Epithelial cell of proximal tubule (primary cell): Measurements from ENCODE around the gene FRS3. TPM values are rescaled to one million over a fixed set of nuclear protein-coding genes. Genes with fewer than 3 reads are reported as not detected.

Experiments used
- DNase-seq: peaks from one replicate; pipeline ENCODE4 v3.0.0-alpha.2; 2011; ENCODE audit warnings: low read depth
- H3K4me3 ChIP-seq: 2 replicates; pipeline ENCODE4 v1.5.1; 2011; ENCODE audit warnings: low read depth, mild to moderate bottlenecking, low read length
- total RNA-seq: library from RNA; depleted of rRNA; stranded (reverse); fragments of >200 nt; gene quantifications from 2 replicates; pipeline ENCODE4 v1.2.3, GENCODE V29; 2015
- TF ChIP-seq, protein P1 (sequence below): conservative IDR thresholded peaks from 2 replicates; pipeline ENCODE4 v1.5.1; 2012; ENCODE audit warnings: low read depth, mild to moderate bottlenecking, low read length

The FRS3 gene
- total RNA-seq, 1 donor from 2014 or later = 6.1 TPM

DNA sequence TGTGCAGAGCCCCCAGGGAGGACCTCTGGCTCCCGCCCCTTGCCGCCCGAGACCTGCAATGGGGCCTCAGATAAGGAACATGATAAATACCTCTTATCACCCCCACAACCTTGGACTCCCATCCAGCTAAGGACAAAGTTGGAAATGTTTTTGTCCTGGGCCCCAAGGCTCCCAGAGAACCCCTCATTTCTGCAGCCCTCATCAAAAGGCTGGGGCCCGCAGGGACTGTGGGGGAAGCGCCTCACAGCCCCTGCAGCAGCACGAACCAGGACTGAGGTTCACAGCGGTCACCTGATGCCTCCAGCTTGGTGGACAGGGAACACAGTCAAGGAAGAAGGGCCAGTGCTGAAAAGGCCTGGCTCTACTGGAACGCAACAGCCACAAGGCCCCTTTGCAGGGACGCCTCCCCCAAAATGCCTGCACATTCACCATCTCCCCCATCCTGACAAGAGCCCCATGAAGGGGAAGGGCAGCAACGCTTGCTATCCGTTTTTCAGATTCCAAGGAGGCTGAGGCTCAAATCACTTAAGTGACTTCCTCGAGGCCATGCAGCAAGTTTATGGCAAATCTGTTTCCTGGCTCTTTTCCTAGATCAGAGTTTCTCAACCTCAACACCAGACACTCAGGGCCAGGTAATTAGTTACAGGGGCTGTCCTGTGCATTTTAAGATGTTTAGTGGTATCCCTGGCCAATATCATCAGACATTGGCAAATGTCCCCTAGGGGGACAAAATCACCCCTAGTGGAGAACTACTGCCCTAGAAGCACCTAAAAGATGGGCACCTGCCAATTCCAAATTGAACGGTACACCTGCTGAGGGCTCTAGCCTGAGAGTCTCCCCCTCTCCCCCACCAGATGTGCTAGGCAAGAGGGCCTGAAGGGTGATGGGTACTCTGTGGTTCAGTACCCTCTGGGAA, 54.9 kb downstream of the FRS3 start:
- TF ChIP-seq, protein P1, sequence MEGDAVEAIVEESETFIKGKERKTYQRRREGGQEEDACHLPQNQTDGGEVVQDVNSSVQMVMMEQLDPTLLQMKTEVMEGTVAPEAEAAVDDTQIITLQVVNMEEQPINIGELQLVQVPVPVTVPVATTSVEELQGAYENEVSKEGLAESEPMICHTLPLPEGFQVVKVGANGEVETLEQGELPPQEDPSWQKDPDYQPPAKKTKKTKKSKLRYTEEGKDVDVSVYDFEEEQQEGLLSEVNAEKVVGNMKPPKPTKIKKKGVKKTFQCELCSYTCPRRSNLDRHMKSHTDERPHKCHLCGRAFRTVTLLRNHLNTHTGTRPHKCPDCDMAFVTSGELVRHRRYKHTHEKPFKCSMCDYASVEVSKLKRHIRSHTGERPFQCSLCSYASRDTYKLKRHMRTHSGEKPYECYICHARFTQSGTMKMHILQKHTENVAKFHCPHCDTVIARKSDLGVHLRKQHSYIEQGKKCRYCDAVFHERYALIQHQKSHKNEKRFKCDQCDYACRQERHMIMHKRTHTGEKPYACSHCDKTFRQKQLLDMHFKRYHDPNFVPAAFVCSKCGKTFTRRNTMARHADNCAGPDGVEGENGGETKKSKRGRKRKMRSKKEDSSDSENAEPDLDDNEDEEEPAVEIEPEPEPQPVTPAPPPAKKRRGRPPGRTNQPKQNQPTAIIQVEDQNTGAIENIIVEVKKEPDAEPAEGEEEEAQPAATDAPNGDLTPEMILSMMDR = peak; percentile 17
- H3K4me3 ChIP-seq = no peak overlapping the region
- DNase-seq = no peak

DNA sequence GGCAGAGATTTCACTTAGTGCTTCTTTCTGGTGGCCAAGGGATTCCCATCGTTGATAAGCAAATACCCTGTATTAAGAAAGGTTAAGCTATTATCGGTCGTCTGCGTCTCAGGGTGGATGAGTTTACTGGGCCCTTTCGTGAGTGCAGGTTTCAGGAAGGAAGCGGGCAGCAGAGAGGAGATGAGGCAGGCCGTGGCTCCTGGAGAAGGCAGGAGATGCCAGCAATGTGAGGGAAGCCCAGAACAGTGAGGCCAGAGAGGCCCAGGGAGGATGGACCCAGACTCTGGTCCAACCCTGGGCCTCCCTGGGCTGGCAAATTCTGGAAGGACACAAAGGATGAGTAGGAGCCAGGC, 55.5 kb downstream of the FRS3 start:
- no peak for DNase-seq
- TF ChIP-seq, protein P1 = no peak
- H3K4me3 ChIP-seq = no peak overlapping the region

DNA sequence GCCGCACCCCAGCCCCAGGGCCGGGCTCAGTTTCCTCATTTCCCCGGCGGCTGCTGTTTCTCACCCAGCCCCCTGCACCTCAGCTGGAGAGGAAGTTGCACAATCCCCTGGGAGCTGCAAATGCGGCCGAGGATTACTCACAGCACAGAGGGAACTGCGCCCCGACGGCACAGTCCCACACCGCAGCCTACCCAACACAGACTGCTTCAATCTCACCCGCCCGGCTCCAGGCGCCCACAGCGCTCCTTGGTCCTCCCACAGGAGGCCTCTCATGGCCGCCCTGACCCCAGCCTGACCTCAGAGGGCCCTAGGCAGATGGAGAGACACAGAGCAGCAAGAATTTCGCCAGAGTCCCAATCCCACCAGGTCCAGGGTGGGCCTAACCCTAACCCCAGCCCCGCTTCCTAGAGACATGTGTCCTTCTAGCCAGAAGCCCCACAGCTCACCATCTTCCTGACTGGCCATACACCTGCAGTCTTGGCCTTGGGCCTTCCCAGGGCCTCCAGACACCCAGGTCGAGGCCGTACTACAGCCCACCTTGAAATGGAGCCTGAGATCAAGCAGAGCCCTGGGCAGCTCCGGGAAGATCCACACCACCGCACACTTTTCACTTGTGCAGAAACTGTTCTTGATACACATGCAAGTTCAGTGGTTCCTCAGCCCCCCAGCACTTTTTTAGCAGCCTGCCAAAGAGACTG, 56.0 kb downstream of the FRS3 start:
- TF ChIP-seq, protein P1 = no peak
- no peak for DNase-seq
- peak overlapping the region; percentile 2 for H3K4me3 ChIP-seq

DNA sequence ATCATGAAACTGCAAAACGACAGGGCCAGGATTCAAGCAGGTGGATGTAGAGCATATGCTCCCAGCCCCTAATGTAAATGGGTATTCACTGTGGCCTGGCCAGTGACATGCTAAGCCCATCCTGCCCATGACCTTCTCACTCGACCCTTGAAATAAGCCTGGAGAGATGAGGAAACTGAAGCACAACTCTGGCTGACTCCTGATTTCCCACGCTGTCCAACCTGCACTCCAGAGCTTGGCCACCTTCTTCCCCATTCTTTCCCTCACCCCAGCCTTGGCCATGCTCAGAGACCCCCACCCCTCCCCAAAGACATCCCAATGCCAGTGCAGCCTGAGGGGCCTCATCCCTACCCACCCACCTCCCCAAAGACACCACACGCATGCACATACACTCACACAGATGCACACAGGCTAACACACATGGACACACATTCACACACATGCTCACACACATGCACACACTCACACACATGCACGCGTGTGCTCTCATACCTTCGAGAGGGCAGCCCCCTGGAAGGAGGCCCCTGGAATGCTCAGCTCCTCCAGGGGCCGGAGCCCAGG, 56.7 kb downstream of the FRS3 start:
- no peak for DNase-seq
- TF ChIP-seq, protein P1 = no peak
- peak overlapping the region; percentile 2 for H3K4me3 ChIP-seq

DNA sequence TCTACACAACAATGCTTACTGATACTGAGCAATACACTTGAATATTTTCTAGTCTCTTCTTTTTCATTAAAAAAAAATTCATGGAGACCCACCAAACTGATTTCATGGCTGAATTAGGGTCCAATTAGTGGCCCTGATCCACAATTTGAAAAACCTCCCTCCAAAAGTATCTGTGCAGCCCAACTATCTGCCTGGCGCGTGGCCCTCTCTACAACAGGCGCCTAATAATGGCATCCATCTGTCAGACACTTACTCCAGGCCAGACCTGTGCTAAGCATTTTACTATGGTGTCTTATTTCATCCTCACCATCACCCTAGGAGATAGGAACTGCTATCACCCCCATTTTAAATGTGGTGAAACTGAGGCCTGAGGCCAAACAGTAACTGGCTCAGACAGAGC, 58.3 kb downstream of the FRS3 start:
- TF ChIP-seq, protein P1 = no peak
- DNase-seq = no peak
- no peak overlapping the region for H3K4me3 ChIP-seq

DNA sequence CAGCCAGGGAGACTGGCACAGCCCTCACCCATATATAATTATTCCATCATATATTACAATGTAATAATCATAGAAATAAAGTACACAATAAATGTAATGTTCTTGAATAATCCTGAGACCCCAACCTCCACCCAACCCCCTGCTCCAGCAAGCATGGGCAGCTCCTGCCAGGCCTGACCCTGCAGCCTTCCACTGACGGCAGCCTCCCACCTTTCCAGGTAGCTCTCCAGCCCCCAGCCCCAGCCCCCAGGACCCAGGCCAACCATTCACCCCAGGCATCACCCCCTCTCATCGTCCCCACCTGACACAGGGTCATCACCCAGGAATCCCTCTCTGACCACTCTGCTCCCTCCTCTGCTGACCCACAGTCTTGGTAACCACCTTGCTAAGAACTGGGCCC, 58.9 kb downstream of the FRS3 start:
- no peak overlapping the region for H3K4me3 ChIP-seq
- no peak for DNase-seq
- TF ChIP-seq, protein P1 = no peak

DNA sequence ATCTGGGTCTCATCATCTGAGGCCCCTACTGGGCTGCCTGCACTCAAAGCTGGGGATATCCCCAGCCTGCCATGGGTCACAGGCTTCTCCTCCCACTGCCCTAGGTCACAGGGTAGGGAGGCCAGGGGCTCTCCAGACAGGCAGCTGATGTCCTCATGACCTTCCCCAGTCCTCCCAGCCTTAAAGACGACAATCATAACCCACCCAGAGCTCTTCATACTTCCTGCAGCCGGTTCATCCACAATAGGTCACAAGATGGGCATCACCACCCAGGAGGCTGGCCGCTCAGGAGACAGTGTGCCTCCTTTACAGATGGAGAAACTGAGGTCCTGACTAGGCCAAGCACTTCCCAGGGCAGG, 59.5 kb downstream of the FRS3 start:
- DNase-seq = no peak
- TF ChIP-seq, protein P1 = no peak

More for the DNA sequence above, 59.5 kb downstream of the FRS3 start:
- H3K4me3 ChIP-seq = no peak overlapping the region
